NK-92 (cell line): ENCODE results near the gene PHYH.
"Not testable (repeated sequence)": the region's sequence is repeated elsewhere in the genome, so short reads cannot be mapped to it uniquely, and the experiment has no call there.

Experiments
- DNase-seq: peaks from one replicate; lab custom pipeline; 2025; ENCODE audit not compliant: unreplicated experiment; lab: John Stamatoyannopoulos, UW

PHYH gene

DNA sequence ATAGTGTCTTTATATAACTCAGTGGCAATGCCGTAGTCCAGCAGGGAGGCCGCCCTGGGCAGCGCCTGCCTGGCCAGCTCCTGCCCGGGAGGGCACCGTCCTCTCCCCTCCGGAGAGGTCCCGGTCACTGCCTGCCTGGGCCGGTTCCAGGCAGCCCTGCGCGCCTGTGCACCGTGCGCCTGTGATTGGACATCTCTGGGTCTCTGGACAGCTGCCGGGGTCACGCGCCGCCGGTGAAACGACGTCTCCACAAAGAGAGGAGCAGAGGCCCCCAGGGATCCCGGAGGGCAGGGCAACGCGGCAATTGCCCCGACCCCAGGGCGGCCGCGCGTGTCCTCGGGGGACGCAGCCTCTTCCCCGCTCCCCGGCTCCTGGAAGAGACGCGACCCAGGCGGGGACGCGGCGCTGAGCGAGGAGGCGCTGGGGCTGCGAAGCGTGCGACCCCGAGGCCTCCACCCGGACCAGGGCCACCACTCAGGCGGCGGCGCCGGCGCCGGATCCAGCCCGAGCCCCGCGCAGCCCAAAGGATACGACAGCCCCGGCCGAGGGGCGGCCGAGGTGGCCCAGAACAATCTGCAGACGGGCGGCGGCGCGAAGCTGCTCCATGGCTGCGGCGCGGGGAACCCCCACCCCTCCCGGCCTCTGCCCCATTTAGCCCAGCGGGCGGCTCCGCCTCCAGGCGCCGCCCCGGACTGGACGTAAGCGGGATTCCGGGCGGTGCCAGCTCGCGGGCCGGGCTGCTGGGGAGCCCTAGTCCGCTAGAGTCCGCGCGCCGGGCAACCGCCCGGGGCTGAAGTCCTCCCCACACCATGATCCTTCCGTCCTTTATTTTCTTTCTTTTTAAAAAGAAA is at the start of gene PHYH:
Gene PHYH, minus strand, starts transcription at position 628 of the 851 bp plus-strand sequence. Its CDS starts 22 bp downstream, at position 606.
- DNase-seq: no peak

DNA sequence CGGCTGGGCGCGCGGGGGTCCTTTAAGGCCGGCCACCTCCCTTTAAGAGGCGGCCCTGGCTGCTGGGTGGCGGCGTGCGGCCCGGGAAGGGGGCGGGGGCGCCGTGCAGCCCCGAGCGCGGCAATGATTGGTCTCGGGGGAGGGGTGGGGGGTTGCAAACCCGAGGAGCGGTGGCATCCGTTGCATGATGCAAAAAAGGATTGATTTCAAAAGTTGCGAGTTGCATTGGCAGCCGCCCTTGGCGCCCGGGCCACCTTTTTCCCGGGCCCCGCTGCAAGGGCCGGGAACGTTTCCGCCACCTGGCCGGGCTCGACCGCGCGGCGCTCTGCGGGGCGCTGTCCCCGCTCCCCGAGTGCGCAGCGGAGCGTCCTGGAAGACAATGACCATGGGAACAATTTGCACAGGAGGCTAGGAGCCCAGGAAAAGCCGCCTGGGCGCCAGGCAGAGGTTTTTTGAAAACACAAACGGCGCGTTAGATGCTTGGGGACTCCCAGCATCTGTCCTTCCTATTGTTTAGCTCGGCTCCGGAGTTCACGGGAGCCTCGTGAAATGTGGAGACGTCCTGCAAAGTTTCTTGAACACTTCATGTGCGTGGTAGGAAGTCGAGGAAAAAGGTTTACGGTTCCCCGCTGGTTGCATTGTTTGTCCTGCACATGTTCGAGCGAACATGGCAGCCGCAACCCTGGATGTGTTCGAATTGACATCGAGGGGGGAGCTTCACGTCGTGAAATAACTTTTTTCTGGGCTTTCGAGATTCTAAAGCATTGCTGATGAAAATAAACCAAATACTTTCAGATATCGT is 48.6 kb upstream of the PHYH start, which contains the start of gene SEPHS1:
Gene SEPHS1, minus strand, starts transcription at position 78 of the 802 bp plus-strand sequence. CDS start 3,343 bp downstream, outside the sequence.
- no peak for DNase-seq

DNA sequence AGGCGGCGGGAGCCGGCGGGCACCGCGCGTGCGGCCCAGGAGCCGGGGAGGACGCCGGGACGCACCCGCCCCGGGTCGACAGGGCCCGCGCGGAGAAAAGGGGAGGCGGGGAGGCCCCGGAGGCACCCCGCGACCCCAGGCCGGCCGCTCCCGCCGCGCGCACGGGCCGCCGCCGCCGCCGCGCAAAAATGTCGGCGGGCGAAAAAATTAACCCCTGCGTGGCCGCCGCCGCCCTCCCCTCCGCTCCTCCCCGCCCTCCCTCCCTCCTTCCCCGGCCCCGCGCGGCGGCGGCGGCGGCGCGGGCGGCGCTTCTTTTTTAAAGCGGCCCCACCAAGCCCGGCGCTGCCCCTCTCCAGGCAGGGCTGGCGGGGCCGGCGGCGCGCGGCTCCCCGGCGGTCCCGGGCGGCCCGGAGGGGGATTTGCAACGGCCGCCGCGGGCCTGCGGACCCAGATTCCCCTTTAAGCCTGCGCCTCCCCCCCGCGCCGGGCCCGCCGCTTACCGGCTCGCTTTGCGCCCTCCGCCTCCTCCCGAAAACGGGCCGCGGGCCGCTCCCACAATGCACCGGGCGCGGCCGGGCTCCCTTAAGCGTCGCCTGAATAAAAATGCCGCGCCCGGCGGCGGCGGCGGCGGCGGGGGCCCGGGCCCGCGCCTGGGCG is 47.8 kb upstream of the PHYH start:
- DNase-seq: no peak

DNA sequence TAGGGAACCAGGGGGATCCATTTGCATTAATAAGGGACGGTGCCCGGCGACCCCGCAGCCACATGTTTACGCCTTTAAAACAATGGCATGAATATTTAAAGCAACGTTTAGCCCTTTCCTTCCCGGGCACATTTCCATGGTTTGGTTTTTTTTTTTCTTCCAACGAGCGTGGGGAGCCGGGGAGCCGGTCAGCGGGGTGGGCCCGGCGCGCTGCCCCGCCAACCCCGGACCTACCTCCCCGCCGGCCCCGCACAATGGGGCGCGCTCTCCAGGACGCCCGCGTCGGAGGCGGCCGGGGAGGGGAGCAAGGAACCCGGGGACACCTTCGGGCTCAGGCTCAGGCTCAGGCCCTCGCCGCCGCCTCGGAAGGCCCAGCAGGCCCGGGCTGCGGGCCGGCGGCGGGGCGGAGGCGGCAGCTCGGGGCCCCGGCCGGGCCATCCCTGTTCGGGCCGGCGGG is 47.2 kb upstream of the PHYH start:
- no peak for DNase-seq

DNA sequence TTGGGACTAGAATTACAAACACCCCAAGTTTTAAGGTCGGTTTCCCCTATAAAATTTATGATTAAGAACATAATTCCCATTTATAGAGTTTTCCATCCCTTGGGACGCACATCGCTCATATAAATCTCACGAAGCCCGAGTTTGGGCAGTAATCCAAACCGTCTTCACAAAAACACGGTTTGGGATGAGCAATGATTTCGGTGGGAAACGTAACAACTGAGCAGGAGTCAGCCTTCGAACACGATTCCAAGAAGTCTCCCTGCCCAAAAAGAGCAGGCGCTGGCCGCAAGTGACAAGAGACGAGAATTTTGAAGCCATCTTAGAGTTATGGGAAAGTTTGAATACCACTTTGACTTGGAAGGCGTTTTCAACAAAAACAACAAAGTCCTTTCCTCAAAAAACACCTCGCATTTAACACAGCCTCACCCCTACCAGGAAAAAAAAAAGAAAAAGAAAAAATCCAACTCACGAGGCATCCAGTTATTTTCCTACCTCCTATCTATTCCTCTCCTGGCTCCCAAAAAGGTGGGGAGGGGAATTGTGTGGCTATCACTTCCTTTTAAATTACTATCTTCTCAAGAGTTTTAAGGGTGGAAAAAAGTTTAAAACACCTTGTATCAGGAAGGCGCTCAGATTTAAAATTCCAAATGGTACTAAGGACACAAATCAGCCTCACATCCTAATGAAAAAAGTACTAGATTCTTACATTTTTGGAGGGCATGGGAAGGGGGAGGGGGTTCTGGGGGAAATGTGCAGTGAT is 46.6 kb upstream of the PHYH start:
- no peak for DNase-seq

DNA sequence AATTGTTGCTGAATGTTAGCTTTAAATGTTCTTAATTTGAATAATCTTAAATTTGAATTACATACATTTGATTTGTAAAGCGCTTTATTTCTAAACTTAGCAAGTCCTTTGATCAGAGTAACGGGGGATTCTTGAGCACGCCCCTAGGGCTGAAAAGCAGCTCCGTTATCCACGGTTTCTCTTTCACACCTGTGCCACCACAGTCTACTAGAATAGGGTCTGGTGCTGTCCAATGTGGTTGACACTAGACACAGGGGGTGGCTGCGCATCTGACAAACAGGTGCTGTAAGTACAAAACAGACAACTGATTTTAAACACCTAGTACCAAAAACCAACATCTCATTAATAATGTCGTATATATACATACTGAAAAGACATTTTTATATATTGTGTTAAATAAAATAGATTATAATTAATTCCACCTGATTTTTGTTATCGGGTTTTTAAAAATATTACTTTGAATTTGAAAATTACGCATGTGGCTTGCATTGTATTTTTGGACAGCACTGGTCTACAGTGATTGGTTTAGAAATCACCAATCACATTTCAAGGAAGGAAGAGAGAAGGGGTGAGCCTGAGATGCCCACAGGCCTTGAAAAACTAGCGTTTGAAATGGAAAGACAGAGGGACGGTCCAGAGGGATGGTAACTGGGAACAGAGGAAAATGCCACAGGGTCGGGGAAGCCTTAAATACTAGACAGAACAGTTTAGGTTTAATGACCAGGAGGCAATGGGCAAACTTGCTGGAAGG is 40.9 kb upstream of the PHYH start:
- DNase-seq: no peak

DNA sequence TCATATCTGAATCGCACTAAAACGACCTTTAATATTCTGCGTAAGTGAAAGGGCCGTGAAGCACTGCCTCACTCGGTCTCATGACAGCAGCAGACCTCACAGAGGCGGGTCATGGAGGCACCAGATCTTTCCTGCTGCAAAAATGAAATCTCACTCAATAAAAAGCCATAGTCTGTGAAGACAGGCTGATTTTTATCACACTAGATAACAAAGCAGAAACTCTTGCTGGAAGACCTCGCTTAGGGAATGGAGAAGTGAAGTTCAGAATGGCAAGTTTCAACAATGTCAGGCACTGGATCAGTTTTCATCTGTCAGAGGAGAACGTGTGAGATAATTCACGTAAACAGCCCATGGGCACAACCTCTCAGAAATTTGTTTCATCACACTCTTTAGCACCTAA is 40.2 kb upstream of the PHYH start:
- DNase-seq: no peak

DNA sequence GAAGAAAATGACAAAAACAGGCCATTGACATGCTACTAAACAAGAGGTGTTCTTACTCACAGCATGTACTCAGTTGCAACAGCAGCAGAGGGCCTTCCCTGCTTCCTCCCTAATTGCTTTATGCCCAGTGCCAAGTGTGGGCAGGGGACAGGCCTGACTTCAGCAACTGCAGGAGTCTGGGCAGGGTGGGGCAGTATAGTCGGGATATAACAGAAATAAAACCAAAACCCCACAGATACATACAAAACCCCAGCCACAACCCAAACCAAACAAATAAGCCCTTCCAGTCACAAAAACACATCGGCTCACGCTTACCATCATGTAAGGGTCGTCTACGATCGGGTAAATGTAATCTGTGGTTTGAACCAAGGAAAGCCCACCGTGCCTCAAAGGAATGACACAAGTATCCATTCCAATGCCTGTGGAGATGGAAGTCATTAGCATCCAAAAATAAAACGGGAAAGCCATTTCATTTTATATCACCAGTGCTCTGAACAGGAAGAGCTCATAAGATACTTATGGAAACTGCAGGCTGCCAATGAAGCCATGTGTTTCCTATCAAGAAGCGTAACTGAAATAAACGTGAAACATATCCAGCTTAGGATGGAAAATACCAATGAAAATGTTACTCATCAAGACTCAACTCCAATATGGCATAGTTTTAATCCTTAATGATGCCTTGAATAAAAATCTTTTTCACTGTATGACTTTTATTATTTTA is 38.7 kb upstream of the PHYH start:
- no peak for DNase-seq

DNA sequence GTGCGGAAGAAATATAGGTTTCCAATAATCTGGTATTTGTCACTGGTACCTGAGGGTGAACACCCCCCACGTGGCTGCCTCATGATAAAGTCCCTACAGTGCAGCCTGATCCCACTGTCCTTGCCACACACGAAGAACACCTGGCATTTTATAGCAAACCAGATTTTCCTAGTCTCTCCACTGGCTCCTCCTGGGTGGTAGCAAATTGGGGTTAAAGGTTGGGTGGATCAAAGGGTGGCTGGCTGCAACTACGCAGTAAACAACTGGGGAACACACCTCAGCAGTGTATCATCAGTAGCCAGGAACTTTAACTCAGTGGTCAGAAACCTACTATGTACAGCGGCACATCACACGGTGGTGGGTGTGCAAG is 37.9 kb upstream of the PHYH start:
- no peak for DNase-seq

DNA sequence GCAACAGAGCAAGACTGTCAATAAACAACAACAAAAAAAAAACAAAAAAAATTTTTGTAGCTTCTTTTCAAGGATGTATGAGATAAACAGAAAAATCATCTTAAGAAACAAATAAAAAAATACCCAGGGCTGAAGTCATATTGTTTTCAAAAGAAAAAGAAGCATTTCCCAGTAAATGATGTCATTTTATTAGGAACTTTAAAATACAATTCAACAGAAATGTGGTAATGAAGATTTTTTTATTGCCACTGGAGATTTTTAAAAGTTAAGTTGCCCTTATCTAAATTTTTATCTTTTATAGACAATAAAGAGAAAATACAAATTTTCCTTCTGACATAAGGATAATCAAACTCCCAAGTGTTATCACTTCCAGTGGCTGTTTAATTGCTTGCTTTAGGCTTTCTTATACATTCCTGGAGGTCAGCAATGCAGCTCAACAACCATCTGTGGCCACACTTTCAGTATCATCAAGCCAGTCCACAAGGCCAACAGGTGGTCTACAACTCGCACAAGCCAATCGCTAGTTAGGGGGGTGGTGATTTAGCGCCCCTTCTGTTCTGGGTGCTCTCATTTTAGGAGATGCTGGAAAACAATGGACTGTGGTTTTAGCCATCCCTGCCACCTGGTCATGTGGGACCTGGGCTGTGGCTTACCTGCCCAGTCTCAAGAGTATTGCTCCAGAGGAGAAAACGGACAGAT is 37.4 kb upstream of the PHYH start:
- DNase-seq: no peak

DNA sequence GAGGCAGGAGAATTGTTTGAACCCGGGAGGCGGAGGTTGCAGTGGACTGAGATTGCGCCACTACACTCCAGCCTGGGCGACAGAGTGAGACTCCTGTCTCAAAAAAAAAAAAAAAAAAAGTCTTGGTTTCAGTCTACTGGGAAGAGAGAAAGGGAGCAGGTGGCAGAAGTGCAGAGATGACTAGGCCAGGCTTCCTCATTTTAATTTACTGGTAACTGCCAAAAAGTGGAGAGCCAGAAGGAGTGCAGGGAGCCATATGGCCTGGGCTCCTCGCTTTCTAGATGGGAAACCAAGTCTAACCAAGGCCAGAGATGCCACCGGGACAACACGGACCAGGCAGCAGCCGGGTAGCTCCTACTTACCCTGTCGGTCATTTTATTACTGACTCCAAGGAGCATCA is 36.0 kb upstream of the PHYH start:
- DNase-seq: no peak

DNA sequence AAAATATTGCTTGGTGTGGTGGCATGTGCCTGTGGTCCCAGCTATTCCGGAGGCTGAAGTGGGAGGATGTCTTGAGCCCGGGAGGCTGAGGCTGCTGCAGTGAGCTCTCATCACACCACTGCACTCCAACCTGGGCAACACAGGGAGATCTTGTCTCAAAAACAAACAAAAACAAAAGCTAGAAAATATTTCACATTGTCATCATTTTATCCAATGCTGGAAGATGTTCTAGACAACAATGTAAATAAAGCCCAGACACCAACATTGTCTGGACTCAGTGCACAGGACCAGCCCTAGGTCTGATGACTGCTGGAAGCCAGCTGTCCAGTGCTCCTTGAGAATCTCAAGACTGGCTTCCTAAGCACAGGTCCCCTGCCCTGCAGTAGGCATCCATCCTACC is 34.7 kb upstream of the PHYH start:
- DNase-seq: no peak

DNA sequence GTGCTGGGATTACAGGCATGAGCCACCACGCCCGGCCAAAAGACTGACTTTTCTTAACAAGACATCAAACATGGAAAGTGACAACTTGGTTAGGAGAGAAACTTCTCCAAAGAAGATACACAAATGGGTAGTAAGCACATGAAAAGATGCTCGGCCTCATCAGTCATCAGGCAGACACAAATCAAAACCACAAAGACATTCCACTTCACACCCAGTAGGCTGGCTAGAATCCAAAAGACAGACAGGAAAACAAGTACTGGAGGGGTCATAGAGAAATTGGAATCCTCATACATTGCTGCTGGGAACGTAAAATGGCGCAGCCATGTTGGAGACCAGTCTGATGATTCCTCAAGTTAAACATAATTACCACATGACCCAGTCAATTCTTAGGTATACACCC is 31.8 kb upstream of the PHYH start:
- no peak for DNase-seq

DNA sequence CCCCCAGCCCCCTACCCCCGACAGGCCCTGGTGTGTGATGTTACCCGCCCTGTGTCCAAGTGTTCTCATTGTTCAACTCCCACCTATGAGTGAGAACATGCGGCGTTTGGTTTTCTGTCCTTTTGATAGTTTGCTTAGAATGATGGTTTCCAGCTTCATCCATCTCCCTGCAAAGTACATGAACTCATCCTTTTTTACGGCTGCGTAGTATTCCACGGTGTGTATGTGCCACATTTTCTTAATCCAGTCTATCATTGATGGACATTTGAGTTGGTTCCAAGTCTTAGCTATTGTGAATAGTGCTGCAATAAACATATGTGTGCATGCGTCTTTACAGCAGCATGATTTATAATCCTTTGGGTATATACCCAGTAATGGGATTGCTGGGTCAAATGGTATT is 31.1 kb upstream of the PHYH start:
- DNase-seq: not testable (repeated sequence)

DNA sequence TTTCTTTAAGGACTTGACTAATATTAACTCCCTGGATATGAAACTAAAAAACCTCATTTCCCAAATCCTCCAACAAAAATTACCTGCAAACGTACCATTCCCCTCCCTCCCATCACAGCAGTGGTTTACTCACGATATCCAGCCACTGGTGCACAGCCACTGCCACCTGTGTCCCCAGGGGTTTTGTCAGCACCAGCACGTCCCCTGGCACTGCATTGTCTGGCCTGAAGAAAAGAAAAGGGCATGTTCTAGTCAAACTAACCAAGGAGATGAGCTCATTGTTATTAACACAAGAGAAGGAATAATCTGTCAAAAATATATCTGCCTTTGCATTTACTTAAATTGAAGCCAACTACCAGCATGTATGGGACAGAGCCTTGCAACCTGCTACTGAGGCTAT is 29.7 kb upstream of the PHYH start:
- DNase-seq: no peak

DNA sequence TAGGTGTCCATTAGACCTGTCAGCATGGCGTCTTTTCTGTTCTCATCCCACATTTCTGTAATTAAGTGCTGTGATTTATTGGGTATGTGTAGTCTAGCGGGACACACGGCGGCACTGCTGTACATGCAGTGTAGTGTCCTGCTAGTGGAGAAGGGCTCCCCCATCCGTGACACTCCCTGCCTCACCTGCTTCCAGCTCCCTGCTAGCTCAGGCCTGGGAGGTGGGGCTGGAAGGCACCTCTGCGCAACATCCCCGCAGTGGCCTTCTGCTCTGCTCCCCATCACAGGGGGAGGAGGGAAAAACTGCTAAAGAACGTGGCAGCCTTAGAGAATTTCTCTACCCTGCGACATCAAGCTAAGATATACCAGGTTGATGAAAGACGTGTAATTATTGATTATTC is 28.7 kb upstream of the PHYH start:
- DNase-seq: no peak

DNA sequence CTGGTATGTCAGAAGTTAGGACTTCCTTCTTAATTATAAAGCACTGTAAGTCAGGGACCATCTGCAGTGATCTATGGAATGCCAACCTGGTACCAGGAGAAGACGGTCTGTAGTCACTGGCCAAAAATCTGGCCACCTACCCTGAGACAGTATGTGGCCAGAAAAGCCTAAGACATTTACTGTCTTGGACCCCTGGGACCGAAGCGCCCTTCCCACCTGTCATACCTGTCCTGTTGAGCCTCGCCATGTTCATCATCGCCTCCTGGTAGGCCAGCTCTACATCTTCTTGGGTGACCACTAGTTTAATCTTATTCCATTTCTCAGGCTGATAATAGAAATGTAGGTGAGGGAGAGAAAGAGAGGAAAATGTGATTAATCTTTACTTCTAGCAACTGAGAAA is 28.3 kb upstream of the PHYH start:
- no peak for DNase-seq

DNA sequence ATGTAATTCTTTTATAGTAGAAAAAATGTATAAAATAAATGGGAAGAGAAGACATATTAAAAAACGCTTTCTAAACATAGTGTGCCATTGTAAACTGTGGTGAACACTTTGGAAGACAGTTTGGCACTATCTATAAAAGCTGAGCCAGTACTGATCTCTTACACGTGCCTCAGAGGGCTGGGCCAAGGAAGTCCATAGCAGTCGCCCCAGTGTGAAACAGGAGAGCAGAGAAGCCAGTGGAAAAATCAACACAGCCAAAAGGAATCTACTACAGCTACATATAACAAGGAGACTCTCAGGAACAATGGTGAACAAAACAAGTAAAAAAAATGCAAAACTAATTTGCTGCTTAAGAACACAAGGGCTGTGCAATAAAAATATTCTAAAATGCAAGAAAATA is 27.7 kb upstream of the PHYH start:
- no peak for DNase-seq

DNA sequence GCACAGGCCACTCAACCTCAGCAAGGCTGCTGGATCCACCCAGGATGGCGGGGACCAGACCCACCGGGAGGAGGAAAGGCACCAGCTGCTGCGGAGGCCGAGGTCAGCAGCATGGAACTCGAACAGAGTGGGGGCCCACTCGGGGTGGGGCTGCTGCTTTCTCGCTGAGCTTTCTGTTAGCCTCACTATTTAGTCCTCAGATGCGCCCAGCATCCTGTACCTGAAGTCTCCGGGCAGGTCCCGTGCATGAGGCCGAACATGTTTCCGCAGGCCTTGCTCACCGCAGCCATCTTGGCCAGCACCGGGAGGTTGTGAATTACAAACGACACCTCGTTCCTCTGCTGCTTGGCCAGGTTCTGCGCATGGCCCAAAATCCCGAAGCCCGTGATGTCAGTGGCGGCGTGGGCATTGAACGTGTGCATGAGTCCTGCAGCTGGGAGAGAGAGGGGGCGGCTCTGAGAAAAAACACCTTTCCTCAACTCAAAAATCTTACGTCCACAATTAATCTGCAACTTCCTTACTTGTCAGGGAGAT is 22.8 kb upstream of the PHYH start:
- DNase-seq: no peak
